ENCODE results near the gene KANK4. TPM values are rescaled to one million over a fixed set of nuclear protein-coding genes. Genes with fewer than 3 reads are reported as not detected.

The KANK4 gene
- total RNA-seq, 4 donors from 2014 or later: 0.17 to 9.4 (median 0.35) TPM

DNA sequence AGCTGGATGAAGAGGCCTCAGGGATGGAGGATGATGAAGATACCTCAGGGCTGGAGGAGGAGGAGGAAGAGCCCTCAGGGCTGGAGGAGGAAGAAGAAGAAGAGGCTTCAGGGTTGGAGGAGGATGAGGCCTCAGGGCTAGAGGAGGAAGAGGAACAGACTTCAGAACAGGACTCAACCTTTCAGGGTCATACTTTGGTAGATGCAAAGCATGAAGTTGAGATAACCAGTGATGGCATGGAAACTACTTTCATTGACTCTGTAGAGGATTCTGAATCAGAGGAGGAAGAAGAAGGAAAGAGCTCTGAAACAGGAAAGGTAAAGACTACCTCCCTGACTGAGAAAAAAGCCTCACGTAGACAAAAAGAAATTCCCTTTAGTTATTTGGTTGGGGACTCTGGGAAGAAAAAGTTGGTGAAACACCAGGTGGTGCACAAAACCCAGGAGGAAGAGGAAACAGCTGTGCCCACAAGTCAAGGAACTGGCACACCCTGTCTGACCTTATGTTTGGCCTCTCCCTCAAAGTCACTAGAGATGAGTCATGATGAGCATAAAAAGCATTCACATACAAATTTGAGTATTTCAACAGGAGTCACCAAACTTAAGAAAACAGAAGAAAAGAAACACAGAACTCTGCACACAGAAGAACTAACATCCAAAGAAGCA, 109.2 kb downstream of the KANK4 start:
- TF ChIP-seq, protein P1, sequence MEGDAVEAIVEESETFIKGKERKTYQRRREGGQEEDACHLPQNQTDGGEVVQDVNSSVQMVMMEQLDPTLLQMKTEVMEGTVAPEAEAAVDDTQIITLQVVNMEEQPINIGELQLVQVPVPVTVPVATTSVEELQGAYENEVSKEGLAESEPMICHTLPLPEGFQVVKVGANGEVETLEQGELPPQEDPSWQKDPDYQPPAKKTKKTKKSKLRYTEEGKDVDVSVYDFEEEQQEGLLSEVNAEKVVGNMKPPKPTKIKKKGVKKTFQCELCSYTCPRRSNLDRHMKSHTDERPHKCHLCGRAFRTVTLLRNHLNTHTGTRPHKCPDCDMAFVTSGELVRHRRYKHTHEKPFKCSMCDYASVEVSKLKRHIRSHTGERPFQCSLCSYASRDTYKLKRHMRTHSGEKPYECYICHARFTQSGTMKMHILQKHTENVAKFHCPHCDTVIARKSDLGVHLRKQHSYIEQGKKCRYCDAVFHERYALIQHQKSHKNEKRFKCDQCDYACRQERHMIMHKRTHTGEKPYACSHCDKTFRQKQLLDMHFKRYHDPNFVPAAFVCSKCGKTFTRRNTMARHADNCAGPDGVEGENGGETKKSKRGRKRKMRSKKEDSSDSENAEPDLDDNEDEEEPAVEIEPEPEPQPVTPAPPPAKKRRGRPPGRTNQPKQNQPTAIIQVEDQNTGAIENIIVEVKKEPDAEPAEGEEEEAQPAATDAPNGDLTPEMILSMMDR (IDR thresholded peaks at IDR 0.05; ENCODE audit: low read depth): no peak

DNA sequence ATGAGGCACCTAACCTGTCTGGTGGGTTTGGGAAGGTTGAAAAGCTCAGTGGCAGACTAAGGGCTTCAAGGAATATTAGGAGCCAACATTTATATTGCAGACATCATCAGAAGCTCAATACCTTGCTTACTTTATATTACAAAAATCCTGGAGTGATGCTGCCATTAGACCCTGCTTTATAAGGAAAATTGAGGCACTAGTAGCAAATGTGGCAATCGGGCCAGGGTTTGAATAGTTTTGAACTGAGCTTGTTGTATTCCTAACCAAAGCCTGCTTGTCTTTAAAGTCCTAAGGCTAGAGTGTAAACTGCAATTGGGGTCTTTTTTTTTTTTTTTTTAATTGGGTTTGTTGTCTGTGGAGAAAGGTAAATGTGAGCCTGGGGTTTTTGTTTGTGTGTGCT, 110.3 kb downstream of the KANK4 start:
- TF ChIP-seq, protein P1 (IDR thresholded peaks at IDR 0.05; ENCODE audit: low read depth): no peak

DNA sequence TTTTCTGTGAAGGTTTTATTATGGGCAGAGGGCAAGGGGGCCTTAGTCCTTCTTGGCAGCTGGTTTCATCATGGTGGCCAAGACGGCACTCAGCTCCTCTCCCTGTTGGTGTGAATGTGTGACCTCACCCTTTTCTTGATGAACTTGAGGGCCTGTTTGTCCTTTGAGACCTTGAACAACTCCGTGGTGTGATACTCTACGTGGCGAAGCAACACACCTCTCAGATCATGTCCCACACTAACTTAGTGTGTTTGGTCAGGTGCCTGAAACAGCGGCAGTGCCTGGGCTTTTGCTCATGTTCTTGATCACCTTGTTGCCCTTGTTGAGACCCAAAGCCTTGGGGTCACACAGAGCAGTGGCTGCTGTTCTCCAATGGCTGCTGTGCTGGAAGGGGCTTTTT, 111.1 kb downstream of the KANK4 start:
- TF ChIP-seq, protein P1 (IDR thresholded peaks at IDR 0.05; ENCODE audit: low read depth): no peak

DNA sequence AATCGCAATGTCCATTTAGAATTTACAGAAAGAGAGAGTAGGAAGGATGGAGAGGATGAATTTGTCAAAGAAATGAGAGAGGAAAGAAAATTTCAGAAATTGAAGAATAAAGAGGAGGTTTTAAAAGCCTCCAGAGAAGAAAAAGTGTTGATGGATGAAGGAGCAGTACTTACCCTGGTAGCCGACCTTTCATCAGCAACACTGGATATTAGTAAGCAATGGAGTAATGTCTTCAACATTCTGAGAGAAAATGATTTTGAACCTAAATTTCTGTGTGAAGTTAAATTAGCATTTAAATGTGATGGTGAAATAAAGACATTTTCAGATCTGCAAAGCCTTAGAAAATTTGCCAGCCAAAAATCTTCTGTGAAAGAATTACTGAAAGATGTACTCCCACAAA, 112.0 kb downstream of the KANK4 start:
- TF ChIP-seq, protein P1 (IDR thresholded peaks at IDR 0.05; ENCODE audit: low read depth): no peak

DNA sequence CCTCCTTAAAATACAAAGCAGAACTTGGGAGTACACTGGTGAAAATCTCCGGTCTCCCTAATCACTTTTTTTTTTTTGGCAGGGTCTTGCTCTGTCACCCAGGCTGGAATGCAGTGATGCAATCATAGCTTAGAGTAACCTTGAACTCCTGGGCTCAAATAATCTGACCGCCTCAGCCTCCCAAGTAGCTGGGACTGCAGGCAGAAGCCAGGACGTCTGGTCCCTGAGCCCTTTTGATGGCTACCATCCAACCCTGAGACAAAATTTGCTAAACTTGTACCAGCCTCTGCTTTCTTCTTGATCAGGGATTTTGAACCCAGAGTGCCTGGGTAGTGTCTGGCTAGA, 120.5 kb downstream of the KANK4 start:
- TF ChIP-seq, protein P1 (IDR thresholded peaks at IDR 0.05; ENCODE audit: low read depth): no peak

DNA sequence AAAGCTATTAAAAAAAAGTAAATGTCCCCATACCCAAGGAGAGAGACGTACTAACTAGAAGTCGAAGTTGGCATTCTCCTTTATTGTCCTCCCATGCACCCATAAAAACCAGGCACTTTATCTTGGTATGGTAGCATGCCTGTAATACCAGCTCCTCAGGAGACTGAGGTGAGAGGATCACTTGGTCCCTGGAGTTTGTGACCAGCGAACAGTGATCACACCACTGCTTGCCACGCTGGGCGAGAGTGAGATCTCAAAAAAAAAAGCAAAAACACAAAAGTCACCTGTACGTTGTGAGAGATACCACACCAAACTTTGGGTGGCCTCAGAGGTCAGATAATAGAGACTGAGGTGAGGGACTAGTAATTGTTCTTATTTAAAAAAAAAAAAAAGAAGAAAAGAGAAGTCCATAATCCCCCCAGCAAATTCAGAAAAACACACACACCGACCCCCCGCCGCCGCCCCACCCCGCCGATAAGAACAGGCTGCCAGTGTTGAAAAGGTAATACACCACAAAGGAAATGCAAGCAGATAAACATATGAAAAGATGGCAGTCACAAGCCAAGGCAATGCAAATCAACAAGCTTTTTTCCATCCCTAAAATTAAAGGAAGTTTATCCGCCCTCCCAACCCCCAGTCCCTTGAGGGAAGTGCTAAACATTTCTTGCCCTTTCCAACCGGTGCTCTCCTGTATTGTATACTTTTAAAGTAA, 121.0 kb downstream of the KANK4 start:
- TF ChIP-seq, protein P1 (IDR thresholded peaks at IDR 0.05; ENCODE audit: low read depth): no peak

DNA sequence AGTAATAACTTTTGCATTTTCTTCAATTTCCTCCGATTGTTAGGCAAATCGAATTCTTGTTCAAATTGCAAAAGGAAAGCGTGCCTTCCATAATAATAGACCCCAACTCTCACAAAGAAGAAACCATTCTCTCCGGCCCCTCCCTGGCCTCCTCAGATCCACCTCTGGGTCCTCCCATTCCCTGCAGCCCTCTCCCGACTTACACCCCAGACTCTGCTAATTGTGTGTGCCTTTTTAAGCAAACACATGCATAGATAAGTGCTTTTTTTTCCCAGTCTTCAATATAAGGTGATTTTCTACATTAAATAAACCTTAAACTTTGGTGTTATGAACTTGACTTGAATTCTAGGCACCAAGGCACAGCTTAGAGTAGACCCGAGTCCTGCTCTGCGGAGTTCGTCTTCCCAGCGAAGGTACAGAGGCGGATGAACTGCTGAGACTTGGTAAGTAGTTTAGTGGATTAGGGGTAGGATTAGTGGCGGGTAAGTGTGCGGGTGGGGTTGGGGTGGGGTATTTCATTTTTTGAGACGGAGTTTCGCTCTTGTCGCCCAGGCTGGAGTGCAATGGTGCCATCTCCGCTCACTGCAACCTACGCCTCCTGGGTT, 123.0 kb downstream of the KANK4 start:
- TF ChIP-seq, protein P1 (IDR thresholded peaks at IDR 0.05; ENCODE audit: low read depth): no peak
